Lower lobe of right lung (tissue), 2 donors: ENCODE results near the gene TERT. TPM values are rescaled to one million over a fixed set of nuclear protein-coding genes. Genes with fewer than 3 reads are reported as not detected.

ENCODE experiments used
- ATAC-seq, 2 donors: fragments of 200-7000 bp; cut with Tn5 transposase; one replicate each; pipeline ENCODE4 v1.9.1; 2020 to 2022; ENCODE audit warnings: mild to moderate bottlenecking in 2 of 2, moderate library complexity in 2 of 2
- DNase-seq: peaks from one replicate; pipeline ENCODE4 v3.0.0-alpha.2; 2020
- H3K27ac ChIP-seq: fragments of 200-600 bp; one replicate; pipeline ENCODE4 v1.8.0; 2022
- H3K27me3 ChIP-seq: fragments of 200-600 bp; one replicate; pipeline ENCODE4 v1.8.0; 2022; ENCODE audit warnings: low read depth
- H3K36me3 ChIP-seq: fragments of 200-600 bp; one replicate; pipeline ENCODE4 v1.8.0; 2022; ENCODE audit warnings: mild to moderate bottlenecking
- H3K4me1 ChIP-seq: fragments of 200-600 bp; one replicate; pipeline ENCODE4 v1.8.0; 2022
- H3K4me3 ChIP-seq: fragments of 200-600 bp; one replicate; pipeline ENCODE4 v1.8.0; 2022; ENCODE audit warnings: mild to moderate bottlenecking
- H3K9me3 ChIP-seq: fragments of 200-600 bp; one replicate; pipeline ENCODE4 v1.8.0; 2022
- CTCF ChIP-seq: fragments of 200-600 bp; IDR thresholded peaks from one replicate; pipeline ENCODE4 v1.8.0; 2022; ENCODE audit warnings: antibody characterized with exemption, mild to moderate bottlenecking
- intact Hi-C: fragments of 100-400 bp; cut with DNase I; formaldehyde crosslinking; loops from one replicate; pipeline ENCODE4 v1.11.0; 2022
- total RNA-seq: library from RNA; stranded (reverse); fragmentation: NEBNext Ultra II Directional; extraction: Animal tissue kit (Norgen Biotek cat#: 25700); gene quantifications from one replicate; pipeline ENCODE4 v1.2.1, GENCODE V29; 2021
- donor health status: DM: no; HTN: yes; CAD: no; lungs with severe emphysema.

Gene TERT
- total RNA-seq, 1 donor from 2014 or later, result not detected

DNA sequence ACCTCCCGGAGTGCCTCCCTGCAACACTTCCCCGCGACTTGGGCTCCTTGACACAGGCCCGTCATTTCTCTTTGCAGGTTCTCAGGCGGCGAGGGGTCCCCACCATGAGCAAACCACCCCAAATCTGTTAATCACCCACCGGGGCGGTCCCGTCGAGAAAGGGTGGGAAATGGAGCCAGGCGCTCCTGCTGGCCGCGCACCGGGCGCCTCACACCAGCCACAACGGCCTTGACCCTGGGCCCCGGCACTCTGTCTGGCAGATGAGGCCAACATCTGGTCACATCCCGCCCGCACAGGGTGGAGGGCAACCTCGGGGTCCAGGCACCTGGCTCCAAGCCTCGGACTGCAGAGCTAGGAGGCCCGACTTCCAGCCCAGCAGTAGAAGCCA, 776 bp upstream of the TERT start:
- TF ChIP-seq CTCF, result no peak
- peak; percentile 41 for DNase-seq
- peak in 1 of 2 donors; percentile 4 for ATAC-seq
- no peaks in the 10 kb centered on the region for H3K9me3 ChIP-seq
- H3K27ac ChIP-seq, result no peak overlapping the region
- H3K27me3 ChIP-seq, result peaks cover 51% of the 10 kb centered on the region
- no peaks in the 10 kb centered on the region for H3K4me1 ChIP-seq
- no peaks in the 10 kb centered on the region for H3K36me3 ChIP-seq
- intact Hi-C loops, result no loop called here
- H3K4me3 ChIP-seq, result peak overlapping the region; percentile 17

- intact Hi-C loops, result no loop called here
- no peak for TF ChIP-seq CTCF
- Histone ChIP-seq H3K9me3 (no peaks in the 10 kb centered on the region), H3K27ac (no peak overlapping the region), H3K27me3 (peaks cover 51% of the 10 kb centered on the region), H3K36me3 (no peaks in the 10 kb centered on the region), H3K4me3 (peak overlapping the region; percentile 17), H3K4me1 (no peaks in the 10 kb centered on the region)
- no peak for DNase-seq
- ATAC-seq, result no peak
Measured at GRCh38 chr5:1294206-1294834, 548 bp downstream of the TERT start.

- Histone ChIP-seq H3K36me3 (no peaks in the 10 kb centered on the region), H3K9me3 (no peaks in the 10 kb centered on the region), H3K4me3 (no peak overlapping the region), H3K27ac (no peak overlapping the region), H3K27me3 (peaks cover 51% of the 10 kb centered on the region), H3K4me1 (no peaks in the 10 kb centered on the region)
- intact Hi-C loops, result no loop called here
- ATAC-seq (peak in 1 of 2 donors; percentile 34), DNase-seq (no peak)
- no peak for TF ChIP-seq CTCF
Measured at GRCh38 chr5:1293416-1294205, 1.3 kb downstream of the TERT start.

- Histone ChIP-seq H3K9me3 (no peaks in the 10 kb centered on the region), H3K4me3 (no peak overlapping the region), H3K27me3 (peaks cover 49% of the 10 kb centered on the region), H3K4me1 (no peaks in the 10 kb centered on the region), H3K36me3 (no peaks in the 10 kb centered on the region), H3K27ac (no peak overlapping the region)
- intact Hi-C loops, result no loop called here
- TF ChIP-seq CTCF, result no peak
- no peak for DNase-seq
- ATAC-seq, result no peak
Measured at GRCh38 chr5:1292846-1293415, 1.9 kb downstream of the TERT start.

DNA sequence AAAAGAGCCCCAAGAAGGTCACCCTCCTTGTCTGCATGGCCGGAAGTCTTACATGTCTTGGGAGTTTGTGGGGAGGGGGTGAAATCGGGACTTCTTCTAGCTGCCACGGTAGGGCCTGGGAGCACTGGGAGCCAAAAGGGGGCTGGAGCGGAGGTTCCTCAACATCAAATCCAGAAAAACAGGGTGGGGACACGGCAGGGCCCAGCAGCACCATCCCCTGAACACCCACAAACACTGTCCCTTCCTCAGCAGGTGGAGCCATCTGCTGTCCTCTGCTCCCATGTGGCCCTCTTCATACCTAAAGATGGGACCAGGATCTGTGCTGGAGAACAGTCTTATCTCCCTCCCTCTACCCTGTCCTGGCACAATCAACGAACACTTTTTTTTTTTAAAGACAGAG, 2.7 kb downstream of the TERT start:
- Histone ChIP-seq H3K27me3 (peaks cover 46% of the 10 kb centered on the region), H3K36me3 (no peaks in the 10 kb centered on the region), H3K4me3 (no peak overlapping the region), H3K4me1 (no peaks in the 10 kb centered on the region), H3K9me3 (no peaks in the 10 kb centered on the region), H3K27ac (no peak overlapping the region)
- DNase-seq, result no peak
- no peak for TF ChIP-seq CTCF
- ATAC-seq, result no peak
- intact Hi-C loops, result no loop called here
